IMR-90 (cell line): Measurements from ENCODE around the gene BANF1. TPM values are rescaled to one million over a fixed set of nuclear protein-coding genes. Genes with fewer than 3 reads are reported as not detected.

Experiments used
- ATAC-seq: fragments of 200-7000 bp; cut with Tn5 transposase; 2 replicates; pipeline ENCODE4 v1.9.1; 2020; ENCODE audit warnings: low read depth, mild to moderate bottlenecking, moderate library complexity
- BruUV-seq: library from RNA; stranded (reverse); fragments of 400-500 nt; replicated peaks from 2 replicates; lab custom pipeline; 2021; lab: Mats Ljungman, UMichigan
- CTCF ChIA-PET: fragments of 300-600 bp; formaldehyde crosslinking; extraction: SDS; loops from one replicate; lab custom pipeline; 2021; ENCODE audit warnings: antibody characterized with exemption; lab: Yijun Ruan, JAX
- POLR2A ChIA-PET: fragments of 300-600 bp; sonication (Branson Sonifier 250); formaldehyde crosslinking; loops from one replicate; lab custom pipeline; 2022; ENCODE audit warnings: antibody characterized with exemption; ENCODE audit not compliant: unreplicated experiment; lab: Charles Lee
- DNase-seq: peaks from one replicate; pipeline ENCODE4 v3.0.0; 2013
- H2AFZ ChIP-seq: replicated peaks from 2 replicates; pipeline ENCODE3; 2013; ENCODE audit warnings: low read length, mild to moderate bottlenecking; ENCODE audit not compliant: poor library complexity
- H2AK5ac ChIP-seq: 2 replicates; pipeline ENCODE4 v1.6.1; 2013; ENCODE audit warnings: low read depth, low read length, inconsistent platforms
- H2AK9ac ChIP-seq: replicated peaks from 2 replicates; pipeline ENCODE3; 2013; ENCODE audit warnings: mild to moderate bottlenecking, low read depth, low read length, moderate library complexity; ENCODE audit not compliant: poor library complexity
- H2BK120ac ChIP-seq: 2 replicates; pipeline ENCODE4 v1.6.1; 2013; ENCODE audit warnings: low read depth, low read length, inconsistent platforms
- H2BK15ac ChIP-seq: 3 replicates; pipeline ENCODE4 v1.6.1; 2013; ENCODE audit warnings: low read depth, low read length, inconsistent platforms
- H2BK20ac ChIP-seq: 2 replicates; pipeline ENCODE4 v1.6.1; 2013; ENCODE audit warnings: low read depth, mild to moderate bottlenecking, inconsistent platforms, low read length, moderate library complexity
- H2BK5ac ChIP-seq: 2 replicates; pipeline ENCODE4 v1.6.1; 2013; ENCODE audit warnings: mild to moderate bottlenecking, low read depth, low read length, inconsistent platforms; ENCODE audit not compliant: poor library complexity, severe bottlenecking
- H3K14ac ChIP-seq: replicated peaks from 2 replicates; pipeline ENCODE4 v1.6.1; 2013; ENCODE audit warnings: low read depth, low read length, inconsistent platforms
- H3K18ac ChIP-seq: 2 replicates; pipeline ENCODE4 v1.6.1; 2013; ENCODE audit warnings: low read depth, low read length, control low read depth
- H3K23ac ChIP-seq: 2 replicates; pipeline ENCODE4 v1.6.1; 2013; ENCODE audit warnings: low read depth, low read length, inconsistent platforms
- H3K27ac ChIP-seq: 2 replicates; pipeline ENCODE4 v1.5.1; 2013; ENCODE audit warnings: mild to moderate bottlenecking, control low read depth, low read length; ENCODE audit not compliant: insufficient read depth
- H3K27me3 ChIP-seq: 2 replicates; pipeline ENCODE4 v1.6.1; 2013; ENCODE audit warnings: low read length; ENCODE audit not compliant: control insufficient read depth, insufficient read depth
- H3K36me3 ChIP-seq: 2 replicates; pipeline ENCODE4 v1.6.1; 2013; ENCODE audit warnings: low read length, mixed read lengths; ENCODE audit not compliant: control insufficient read depth, insufficient read depth
- H3K4ac ChIP-seq: 2 replicates; pipeline ENCODE4 v1.6.1; 2013; ENCODE audit warnings: low read depth, low read length, inconsistent platforms
- H3K4me1 ChIP-seq: 2 replicates; pipeline ENCODE4 v1.6.1; 2013; ENCODE audit warnings: low read length, mixed read lengths; ENCODE audit not compliant: control insufficient read depth, insufficient read depth
- H3K4me2 ChIP-seq: 2 replicates; pipeline ENCODE4 v1.6.1; 2013; ENCODE audit warnings: low read depth, mild to moderate bottlenecking, control low read depth, low read length, moderate library complexity
- H3K4me3 ChIP-seq: 2 replicates; pipeline ENCODE4 v1.5.1; 2013; ENCODE audit warnings: low read depth, mild to moderate bottlenecking, control low read depth, low read length, moderate library complexity; ENCODE audit not compliant: insufficient read depth
- H3K56ac ChIP-seq: 2 replicates; pipeline ENCODE4 v1.6.1; 2013; ENCODE audit warnings: low read length, inconsistent platforms; ENCODE audit not compliant: insufficient read depth; ENCODE audit errors: extremely low read depth
- H3K79me1 ChIP-seq, 2 experiments: 2 replicates each; pipeline ENCODE4 v1.6.1; 2013; ENCODE audit warnings: low read length in 2 of 2, inconsistent platforms in 1 of 2, low read depth in 1 of 2
- H3K9ac ChIP-seq: 2 replicates; pipeline ENCODE4 v1.6.1; 2013; ENCODE audit warnings: low read depth, low read length, control low read depth
- H3K9me1 ChIP-seq: 2 replicates; pipeline ENCODE4 v1.6.1; 2013; ENCODE audit warnings: low read length, inconsistent platforms; ENCODE audit not compliant: insufficient read depth
- H3K9me3 ChIP-seq: 2 replicates; pipeline ENCODE4 v1.6.1; 2013; ENCODE audit warnings: low read length; ENCODE audit not compliant: control insufficient read depth, insufficient read depth
- H4K20me1 ChIP-seq: 2 replicates; pipeline ENCODE4 v1.6.1; 2013; ENCODE audit warnings: low read length, inconsistent platforms; ENCODE audit not compliant: insufficient read depth
- H4K5ac ChIP-seq: 2 replicates; pipeline ENCODE4 v1.6.1; 2013; ENCODE audit warnings: mild to moderate bottlenecking, low read depth, low read length, control low read depth
- H4K8ac ChIP-seq, 2 experiments: 2 replicates each; pipeline ENCODE4 v1.6.1; 2013; ENCODE audit warnings: low read depth in 2 of 2, low read length in 2 of 2, control low read depth in 1 of 2, inconsistent platforms in 1 of 2
- H4K91ac ChIP-seq: 2 replicates; pipeline ENCODE4 v1.6.1; 2013; ENCODE audit warnings: low read depth, low read length, inconsistent platforms; ENCODE audit not compliant: insufficient read depth
- BHLHE40 ChIP-seq: fragments of 150-350 bp; IDR thresholded peaks from 2 replicates; pipeline ENCODE4 v1.6.1; 2016; ENCODE audit warnings: mild to moderate bottlenecking, low read depth, low read length
- CEBPB ChIP-seq: IDR thresholded peaks from 2 replicates; pipeline ENCODE4 v1.6.1; 2012; ENCODE audit warnings: low read depth, low read length, improper control_type of control experiment
- CHD1 ChIP-seq: IDR thresholded peaks from 2 replicates; pipeline ENCODE4 v1.6.1; 2012; ENCODE audit warnings: low read depth, low read length, improper control_type of control experiment
- CTCF ChIP-seq: conservative IDR thresholded peaks from 2 replicates; pipeline ENCODE4 v1.5.1; 2012; ENCODE audit warnings: mild to moderate bottlenecking, low read depth, low read length, improper control_type of control experiment
- FOS ChIP-seq: fragments of 150-350 bp; IDR thresholded peaks from 2 replicates; pipeline ENCODE4 v1.6.1; 2016; ENCODE audit warnings: low read depth, low read length
- MAZ ChIP-seq: IDR thresholded peaks from 2 replicates; pipeline ENCODE4 v1.6.1; 2012; ENCODE audit warnings: low read depth, mild to moderate bottlenecking, low read length, improper control_type of control experiment, moderate library complexity, borderline replicate concordance
- MXI1 ChIP-seq: IDR thresholded peaks from 2 replicates; pipeline ENCODE4 v1.6.1; 2012; ENCODE audit warnings: low read depth, mild to moderate bottlenecking, low read length, moderate library complexity, borderline replicate concordance
- NFE2L2 ChIP-seq: fragments of 150-350 bp; IDR thresholded peaks from 2 replicates; pipeline ENCODE4 v1.6.1; 2016; ENCODE audit warnings: low read depth, mild to moderate bottlenecking, low read length
- POLR2A ChIP-seq: IDR thresholded peaks from 2 replicates; pipeline ENCODE4 v1.6.1; 2012; ENCODE audit warnings: mild to moderate bottlenecking, low read depth, low read length
- RAD21 ChIP-seq: IDR thresholded peaks from 2 replicates; pipeline ENCODE4 v1.6.1; 2012; ENCODE audit warnings: low read length, improper control_type of control experiment
- RCOR1 ChIP-seq: IDR thresholded peaks from 2 replicates; pipeline ENCODE4 v1.6.1; 2012; ENCODE audit warnings: mild to moderate bottlenecking, low read length, improper control_type of control experiment; ENCODE audit not compliant: insufficient replicate concordance
- RFX5 ChIP-seq: IDR thresholded peaks from 2 replicates; pipeline ENCODE4 v1.8.0; 2012; ENCODE audit warnings: low read depth, mild to moderate bottlenecking, low read length, moderate library complexity
- WGBS, 2 experiments: methylation state at CpG; one replicate each; pipeline versions ENCODE4 v1.1.5 to v1.1.7; 2013; ENCODE audit warnings: missing lambda C conversion rate in 2 of 2; ENCODE audit not compliant: insufficient read length in 1 of 2; ENCODE audit errors: extremely low coverage in 2 of 2; 5-methylcytosine and 5-hydroxymethylcytosine counted together
- dilution Hi-C: fragments of 300-500 bp; cut with HindIII; formaldehyde crosslinking; loops from one replicate; pipeline ENCODE4 v1.14.3; 2018; ENCODE audit warnings: low sequenced_read_pairs; ENCODE audit not compliant: unreplicated experiment
- in situ Hi-C: fragments of 300-500 bp; cut with MboI; formaldehyde crosslinking; loops from 3 replicates; pipeline ENCODE4 v1.14.3; 2019; ENCODE audit warnings: low sequenced_read_pairs, inconsistent platforms, mixed read lengths
- intact Hi-C: fragments of 100-400 bp; cut with micrococcal nuclease; formaldehyde crosslinking; loops from 2 replicates; pipeline ENCODE4 v1.10.0; 2022
- polyA plus RNA-seq, 3 experiments: library from polyadenylated mRNA; depleted of rRNA; stranded (reverse); fragments of >200 nt; gene quantifications; 2 replicates each; pipeline ENCODE4 v1.2.3, GENCODE V29; 2012; ENCODE audit warnings: low replicate concordance in 1 of 3
- total RNA-seq: library from RNA; depleted of rRNA; stranded (reverse); fragments of >200 nt; gene quantifications from 2 replicates; pipeline ENCODE4 v1.2.3, GENCODE V29; 2012
- TF ChIP-seq, protein P1 (sequence below): fragments of 150-350 bp; IDR thresholded peaks from 2 replicates; pipeline ENCODE4 v1.6.1; 2016; ENCODE audit warnings: low read depth, mild to moderate bottlenecking, low read length, moderate library complexity, borderline replicate concordance
- TF ChIP-seq, protein P2 (sequence below): fragments of 150-350 bp; IDR thresholded peaks from 2 replicates; pipeline ENCODE4 v1.6.1; 2017; ENCODE audit warnings: mild to moderate bottlenecking, antibody characterized with exemption, low read length, low read depth

BANF1 gene
- total and polyA plus RNA-seq, 2 of the 4 experiments (the other 2 are of a cell fraction), result 36.6 to 242 TPM

DNA sequence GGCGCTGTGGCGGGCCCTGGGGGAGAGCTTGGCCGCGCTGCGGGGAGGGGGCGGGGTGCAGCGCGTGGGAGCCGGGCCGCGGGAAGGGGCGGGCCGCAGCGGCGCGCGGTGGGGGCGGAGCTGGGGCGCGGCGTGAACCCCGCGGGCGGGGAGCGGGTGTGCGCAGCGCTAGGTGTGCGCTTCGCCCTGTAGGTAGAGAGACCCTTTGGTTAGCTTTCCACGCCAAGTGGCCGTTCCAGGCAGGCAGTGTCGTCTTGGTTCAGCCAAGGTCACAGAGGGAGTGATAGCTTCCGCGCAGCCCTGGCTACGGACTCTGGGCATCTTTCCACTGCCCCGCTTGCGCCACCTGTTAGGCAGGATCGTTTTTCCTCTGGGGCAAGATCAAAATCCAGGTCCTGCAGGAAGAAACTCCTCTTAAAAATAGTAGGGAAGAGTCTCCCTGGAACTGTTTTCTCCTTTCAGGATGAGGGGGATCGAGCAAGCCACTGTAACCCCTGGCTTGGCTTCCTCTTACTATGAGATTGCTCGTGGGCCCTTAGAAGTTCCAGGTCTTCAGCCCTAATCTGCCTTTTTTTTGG lies 434 bp downstream of the BANF1 start:
- Histone ChIP-seq H3K4me2 (peak overlapping the region; percentile 91), H2BK120ac (peak overlapping the region; percentile 96), H3K27ac (peak overlapping the region; percentile 96), H2BK5ac (peak overlapping the region; percentile 88), H4K5ac (peak overlapping the region; percentile 97), H2AK9ac (peak overlapping the region; percentile 99), H3K9me3 (no peaks in the 10 kb centered on the region), H2BK15ac (no peak overlapping the region), H3K9ac (peak overlapping the region; percentile 91), H3K4me3 (peak overlapping the region; percentile 71), H3K27me3 (no peaks in the 10 kb centered on the region), H3K4me1 (no peaks in the 10 kb centered on the region), H3K56ac (peak overlapping the region; percentile 95), H3K18ac (peak overlapping the region; percentile 78; the same call in 1 of the 2 replicates), H3K9me1 (0 out of 2 replicates have a peak, but pooled peaks cover 3% of the 10 kb centered on the region), H3K4ac (peak overlapping the region; percentile 98), H4K8ac (peak overlapping the region; percentile 77 to 100), H4K91ac (peak overlapping the region; percentile 69), H2AK5ac (peak overlapping the region; percentile 99), H3K14ac (peak overlapping the region; percentile 98), H2BK20ac (no peak overlapping the region), H4K20me1 (peaks cover 11% of the 10 kb centered on the region), H3K23ac (peak overlapping the region; percentile 96; the same call in 1 of the 2 replicates), H2AFZ (peak overlapping the region; percentile 100), H3K36me3 (peaks cover 31% of the 10 kb centered on the region), H3K79me1 (peaks cover 36 to 55% of the 10 kb centered on the region in 2 experiments)
- ChIA-PET POLR2A (interaction anchor here (0.7 to 0.9 kb wide), 2 partner anchors 9 to 65 kb away, joined by 3 to 6 read pairs; partner anchors contain the start of gene CST6), CTCF (interaction anchor here (1.3 kb wide), 1 partner anchor 43 kb away, joined by 5 read pairs; no protein-coding TSS in a partner anchor)
- dilution Hi-C loops, result no loop called here
- in situ Hi-C loops, result no loop called here
- WGBS, 2 experiments, result 0% methylated on average over 7 of the region's 40 CpGs; no CpG with 5 or more reads in 1 of the 2 experiments
- BruUV-seq, result no TSS peak
- ATAC-seq (peak; percentile 81), DNase-seq (peak; percentile 48)
- intact Hi-C loops, result loop anchor here (2.0 kb wide), 1 partner anchor 42 kb away; no protein-coding TSS in a partner anchor
- TF ChIP-seq RAD21 (no peak), MAZ (peak; percentile 66; the same call in 1 of the 2 replicates), BHLHE40 (no peak), CHD1 (0 out of 2 replicates have a peak, but pooled peaks have one; percentile 6), NFE2L2 (no peak), CEBPB (peak; percentile 44; the same call in 1 of the 2 replicates), CTCF (peak; percentile 23; the same call in 1 of the 2 replicates), FOS (no peak), MXI1 (peak; percentile 59; the same call in 1 of the 2 replicates), RFX5 (no peak), POLR2A (no peak), RCOR1 (no peak)
- TF ChIP-seq, protein P1, sequence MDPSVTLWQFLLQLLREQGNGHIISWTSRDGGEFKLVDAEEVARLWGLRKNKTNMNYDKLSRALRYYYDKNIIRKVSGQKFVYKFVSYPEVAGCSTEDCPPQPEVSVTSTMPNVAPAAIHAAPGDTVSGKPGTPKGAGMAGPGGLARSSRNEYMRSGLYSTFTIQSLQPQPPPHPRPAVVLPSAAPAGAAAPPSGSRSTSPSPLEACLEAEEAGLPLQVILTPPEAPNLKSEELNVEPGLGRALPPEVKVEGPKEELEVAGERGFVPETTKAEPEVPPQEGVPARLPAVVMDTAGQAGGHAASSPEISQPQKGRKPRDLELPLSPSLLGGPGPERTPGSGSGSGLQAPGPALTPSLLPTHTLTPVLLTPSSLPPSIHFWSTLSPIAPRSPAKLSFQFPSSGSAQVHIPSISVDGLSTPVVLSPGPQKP, result no peak
- TF ChIP-seq, protein P2, sequence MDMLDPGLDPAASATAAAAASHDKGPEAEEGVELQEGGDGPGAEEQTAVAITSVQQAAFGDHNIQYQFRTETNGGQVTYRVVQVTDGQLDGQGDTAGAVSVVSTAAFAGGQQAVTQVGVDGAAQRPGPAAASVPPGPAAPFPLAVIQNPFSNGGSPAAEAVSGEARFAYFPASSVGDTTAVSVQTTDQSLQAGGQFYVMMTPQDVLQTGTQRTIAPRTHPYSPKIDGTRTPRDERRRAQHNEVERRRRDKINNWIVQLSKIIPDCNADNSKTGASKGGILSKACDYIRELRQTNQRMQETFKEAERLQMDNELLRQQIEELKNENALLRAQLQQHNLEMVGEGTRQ, result no peak
